HG02763 (cell line): Measurements from ENCODE around the gene AFAP1.

ENCODE experiments used
- ATAC-seq: cut with Tn5 transposase; IDR thresholded peaks from one replicate; pipeline ENCODE4 v1.9.1; 2021; ENCODE audit warnings: mild to moderate bottlenecking, moderate library complexity; ENCODE audit not compliant: unreplicated experiment

Gene AFAP1

GRCh38 chr4:7844594-7844991, 95.1 kb downstream of the AFAP1 start:
- no peak for ATAC-seq

- ATAC-seq: no peak
Measured at GRCh38 chr4:7843831-7844593, 95.6 kb downstream of the AFAP1 start.

GRCh38 chr4:7842384-7843279, 97.0 kb downstream of the AFAP1 start:
- ATAC-seq: no peak

- ATAC-seq: no peak
Measured at GRCh38 chr4:7841894-7842293, 97.8 kb downstream of the AFAP1 start.

GRCh38 chr4:7841071-7841470, 98.6 kb downstream of the AFAP1 start:
- no peak for ATAC-seq

- ATAC-seq: no peak
Measured at GRCh38 chr4:7839856-7840255, 99.8 kb downstream of the AFAP1 start.

GRCh38 chr4:7838136-7838782, 101.4 kb downstream of the AFAP1 start:
- no peak for ATAC-seq

GRCh38 chr4:7837597-7838135, 102.0 kb downstream of the AFAP1 start:
- ATAC-seq: no peak

GRCh38 chr4:7831858-7832730, 107.6 kb downstream of the AFAP1 start:
- no peak for ATAC-seq

- ATAC-seq: no peak
Measured at GRCh38 chr4:7831330-7831729, 108.3 kb downstream of the AFAP1 start.

GRCh38 chr4:7830747-7831146, 108.9 kb downstream of the AFAP1 start:
- ATAC-seq: no peak

GRCh38 chr4:7829652-7830580, 109.7 kb downstream of the AFAP1 start:
- ATAC-seq: no peak

- ATAC-seq: no peak
Measured at GRCh38 chr4:7828793-7829301, 110.8 kb downstream of the AFAP1 start.

GRCh38 chr4:7828011-7828720, 111.5 kb downstream of the AFAP1 start:
- no peak for ATAC-seq

GRCh38 chr4:7827566-7827965, 112.1 kb downstream of the AFAP1 start:
- no peak for ATAC-seq

GRCh38 chr4:7826909-7827306, 112.8 kb downstream of the AFAP1 start:
- no peak for ATAC-seq

GRCh38 chr4:7826176-7826908, 113.3 kb downstream of the AFAP1 start:
- ATAC-seq: no peak

- ATAC-seq: no peak
Measured at GRCh38 chr4:7824218-7824617, 115.4 kb downstream of the AFAP1 start.
